DOHH2 (cell line): ENCODE data around the gene CYTH4.
A peak's percentile ranks its signal among the peaks of the same experiment; 100 is the strongest.

ENCODE experiments used
- H3F3A ChIP-seq: fragments of 200-600 bp; sonication (generic), shearing (Covaris generic); 2 replicates; pipeline ENCODE4 v1.6.0; 2016; ENCODE audit warnings: antibody characterized with exemption, mild to moderate bottlenecking; ENCODE audit not compliant: control insufficient read depth, insufficient read depth
- H3K27ac ChIP-seq: fragments of 200-600 bp; sonication (generic); 2 replicates; pipeline ENCODE4 v1.5.1; 2014; ENCODE audit warnings: low read depth, mild to moderate bottlenecking, low read length, moderate library complexity
- H3K27me3 ChIP-seq: fragments of 200-600 bp; sonication (generic); 2 replicates; pipeline ENCODE4 v1.6.1; 2014; ENCODE audit warnings: mild to moderate bottlenecking, low read length, mixed read lengths; ENCODE audit not compliant: control insufficient read depth
- H3K36me3 ChIP-seq: fragments of 200-600 bp; sonication (generic); 2 replicates; pipeline ENCODE4 v1.6.1; 2014; ENCODE audit warnings: mild to moderate bottlenecking, low read length, moderate library complexity, mixed read lengths; ENCODE audit not compliant: control insufficient read depth
- H3K4me1 ChIP-seq: fragments of 200-600 bp; sonication (generic); 2 replicates; pipeline ENCODE4 v1.6.1; 2014; ENCODE audit warnings: mild to moderate bottlenecking, low read length, mixed read lengths; ENCODE audit not compliant: control insufficient read depth
- H3K4me2 ChIP-seq: fragments of 200-600 bp; sonication (generic); 2 replicates; pipeline ENCODE4 v1.6.0; 2014; ENCODE audit warnings: mild to moderate bottlenecking, low read length, moderate library complexity
- H3K4me3 ChIP-seq: fragments of 200-600 bp; sonication (generic); 2 replicates; pipeline ENCODE4 v1.5.1; 2014; ENCODE audit warnings: mild to moderate bottlenecking, low read length, mixed read lengths
- H3K79me2 ChIP-seq: fragments of 200-600 bp; sonication (generic); 2 replicates; pipeline ENCODE4 v1.6.1; 2014; ENCODE audit warnings: mild to moderate bottlenecking, low read length, mixed read lengths; ENCODE audit not compliant: control insufficient read depth
- H3K9me2 ChIP-seq: fragments of 200-600 bp; sonication (generic); replicated peaks from 2 replicates; pipeline ENCODE4 v1.6.1; 2014; ENCODE audit warnings: mild to moderate bottlenecking, low read length, mixed read lengths; ENCODE audit not compliant: control insufficient read depth
- H3K9me3 ChIP-seq: fragments of 200-600 bp; sonication (generic); 2 replicates; pipeline ENCODE4 v1.6.1; 2014; ENCODE audit warnings: antibody characterized with exemption, low read length, mixed read lengths; ENCODE audit not compliant: control insufficient read depth, insufficient read depth
- H4K20me1 ChIP-seq: fragments of 200-600 bp; sonication (generic); 2 replicates; pipeline ENCODE4 v1.6.0; 2014; ENCODE audit warnings: low read depth, mild to moderate bottlenecking, antibody characterized with exemption, low read length, moderate library complexity; ENCODE audit not compliant: control insufficient read depth, insufficient read depth
- EZH2phosphoT487 ChIP-seq: fragments of 200-600 bp; sonication (generic); IDR thresholded peaks from 2 replicates; pipeline ENCODE4 v1.6.1; 2017; ENCODE audit warnings: borderline replicate concordance, mild to moderate bottlenecking, antibody characterized with exemption, low read length, moderate library complexity, mixed read lengths
- TF ChIP-seq, protein P1 (sequence below): fragments of 200-600 bp; sonication (generic); IDR thresholded peaks from one replicate; pipeline ENCODE4 v1.5.1; 2014; ENCODE audit warnings: antibody characterized with exemption, mild to moderate bottlenecking, low read depth, low read length; ENCODE audit not compliant: poor library complexity, severe bottlenecking

The CYTH4 gene

DNA sequence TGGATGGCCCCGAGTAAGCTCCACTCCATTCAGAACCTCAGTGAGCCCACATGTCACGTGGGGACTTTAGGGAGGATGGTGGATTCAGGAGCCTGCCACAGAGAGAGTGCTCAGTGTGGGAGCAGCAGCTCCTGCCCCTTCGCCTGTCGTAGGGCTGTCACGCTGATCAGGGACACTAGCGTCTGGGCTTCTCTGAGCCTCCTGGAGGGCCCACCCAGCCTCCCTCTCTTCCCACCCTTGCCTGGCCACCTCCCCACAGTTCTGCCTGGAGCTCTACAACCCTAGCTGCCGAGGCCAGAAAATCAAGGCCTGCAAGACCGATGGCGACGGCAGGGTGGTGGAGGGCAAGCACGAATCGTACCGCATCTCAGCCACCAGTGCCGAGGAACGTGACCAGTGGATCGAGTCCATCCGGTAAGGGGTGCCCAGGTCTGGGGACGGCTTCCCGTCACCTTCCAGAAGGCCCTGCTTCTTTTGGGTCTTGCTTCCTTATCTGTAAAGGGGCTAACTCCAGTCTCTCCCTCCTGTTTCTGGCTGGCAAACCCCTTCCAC, 29.5 kb downstream of the CYTH4 start:
- 0 out of 2 replicates have a peak, but pooled peaks cover 4% of the 10 kb centered on the region for H4K20me1 ChIP-seq
- no peaks in the 10 kb centered on the region for H3K9me2 ChIP-seq
- peaks cover 79% of the 10 kb centered on the region for H3K4me1 ChIP-seq
- H3K36me3 ChIP-seq = peaks cover 37% of the 10 kb centered on the region
- H3K27me3 ChIP-seq = no peaks in the 10 kb centered on the region
- no peak overlapping the region for H3K27ac ChIP-seq
- peaks cover 17% of the 10 kb centered on the region for H3F3A ChIP-seq
- TF ChIP-seq, protein P1, sequence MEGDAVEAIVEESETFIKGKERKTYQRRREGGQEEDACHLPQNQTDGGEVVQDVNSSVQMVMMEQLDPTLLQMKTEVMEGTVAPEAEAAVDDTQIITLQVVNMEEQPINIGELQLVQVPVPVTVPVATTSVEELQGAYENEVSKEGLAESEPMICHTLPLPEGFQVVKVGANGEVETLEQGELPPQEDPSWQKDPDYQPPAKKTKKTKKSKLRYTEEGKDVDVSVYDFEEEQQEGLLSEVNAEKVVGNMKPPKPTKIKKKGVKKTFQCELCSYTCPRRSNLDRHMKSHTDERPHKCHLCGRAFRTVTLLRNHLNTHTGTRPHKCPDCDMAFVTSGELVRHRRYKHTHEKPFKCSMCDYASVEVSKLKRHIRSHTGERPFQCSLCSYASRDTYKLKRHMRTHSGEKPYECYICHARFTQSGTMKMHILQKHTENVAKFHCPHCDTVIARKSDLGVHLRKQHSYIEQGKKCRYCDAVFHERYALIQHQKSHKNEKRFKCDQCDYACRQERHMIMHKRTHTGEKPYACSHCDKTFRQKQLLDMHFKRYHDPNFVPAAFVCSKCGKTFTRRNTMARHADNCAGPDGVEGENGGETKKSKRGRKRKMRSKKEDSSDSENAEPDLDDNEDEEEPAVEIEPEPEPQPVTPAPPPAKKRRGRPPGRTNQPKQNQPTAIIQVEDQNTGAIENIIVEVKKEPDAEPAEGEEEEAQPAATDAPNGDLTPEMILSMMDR = no peak
- no peak for TF ChIP-seq EZH2phosphoT487
- 0 out of 2 replicates have a peak, but pooled peaks cover 2% of the 10 kb centered on the region for H3K79me2 ChIP-seq
- H3K4me2 ChIP-seq = no peak overlapping the region
- H3K4me3 ChIP-seq = no peak overlapping the region
- H3K9me3 ChIP-seq = no peaks in the 10 kb centered on the region

DNA sequence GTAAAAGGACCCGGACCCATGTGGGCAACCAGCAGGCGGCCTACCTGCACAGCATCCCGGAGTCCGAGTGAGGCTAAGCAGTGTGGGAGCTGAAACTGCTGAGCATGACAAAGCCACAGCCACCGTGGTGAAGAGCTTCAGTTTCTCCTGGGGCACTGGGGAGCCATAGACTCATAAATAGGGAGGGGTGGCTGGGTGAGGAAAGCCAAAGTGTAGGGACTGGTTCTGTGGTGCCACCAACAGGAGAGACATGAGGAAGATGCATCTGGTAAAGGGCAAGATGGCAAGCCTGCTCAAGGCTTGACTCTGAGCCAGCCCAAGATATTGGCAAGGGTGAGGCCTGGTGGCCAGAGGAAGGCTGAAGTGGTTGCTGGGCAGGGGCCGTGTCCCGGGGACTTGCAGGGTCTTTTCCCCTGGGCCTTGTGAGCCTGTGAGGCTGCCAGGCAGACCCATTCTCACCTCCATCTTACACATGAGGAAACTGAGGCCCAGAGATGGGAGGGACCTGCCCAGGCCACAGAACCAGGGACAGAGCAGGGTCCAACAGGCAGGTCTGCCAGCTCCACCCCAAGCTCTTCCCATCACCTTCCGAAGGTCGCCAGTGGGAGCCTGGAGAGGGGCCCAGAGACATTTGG, 30.4 kb downstream of the CYTH4 start:
- Histone ChIP-seq H3K27me3 (no peaks in the 10 kb centered on the region), H3K27ac (no peak overlapping the region), H3K4me1 (peaks cover 71% of the 10 kb centered on the region), H3K4me2 (no peak overlapping the region), H3K4me3 (no peak overlapping the region), H3F3A (peaks cover 9% of the 10 kb centered on the region), H3K36me3 (peaks cover 37% of the 10 kb centered on the region), H3K9me2 (no peaks in the 10 kb centered on the region), H3K79me2 (0 out of 2 replicates have a peak, but pooled peaks cover 2% of the 10 kb centered on the region), H4K20me1 (0 out of 2 replicates have a peak, but pooled peaks cover 4% of the 10 kb centered on the region), H3K9me3 (no peaks in the 10 kb centered on the region)
- TF ChIP-seq, protein P1 = no peak
- TF ChIP-seq EZH2phosphoT487 = no peak

DNA sequence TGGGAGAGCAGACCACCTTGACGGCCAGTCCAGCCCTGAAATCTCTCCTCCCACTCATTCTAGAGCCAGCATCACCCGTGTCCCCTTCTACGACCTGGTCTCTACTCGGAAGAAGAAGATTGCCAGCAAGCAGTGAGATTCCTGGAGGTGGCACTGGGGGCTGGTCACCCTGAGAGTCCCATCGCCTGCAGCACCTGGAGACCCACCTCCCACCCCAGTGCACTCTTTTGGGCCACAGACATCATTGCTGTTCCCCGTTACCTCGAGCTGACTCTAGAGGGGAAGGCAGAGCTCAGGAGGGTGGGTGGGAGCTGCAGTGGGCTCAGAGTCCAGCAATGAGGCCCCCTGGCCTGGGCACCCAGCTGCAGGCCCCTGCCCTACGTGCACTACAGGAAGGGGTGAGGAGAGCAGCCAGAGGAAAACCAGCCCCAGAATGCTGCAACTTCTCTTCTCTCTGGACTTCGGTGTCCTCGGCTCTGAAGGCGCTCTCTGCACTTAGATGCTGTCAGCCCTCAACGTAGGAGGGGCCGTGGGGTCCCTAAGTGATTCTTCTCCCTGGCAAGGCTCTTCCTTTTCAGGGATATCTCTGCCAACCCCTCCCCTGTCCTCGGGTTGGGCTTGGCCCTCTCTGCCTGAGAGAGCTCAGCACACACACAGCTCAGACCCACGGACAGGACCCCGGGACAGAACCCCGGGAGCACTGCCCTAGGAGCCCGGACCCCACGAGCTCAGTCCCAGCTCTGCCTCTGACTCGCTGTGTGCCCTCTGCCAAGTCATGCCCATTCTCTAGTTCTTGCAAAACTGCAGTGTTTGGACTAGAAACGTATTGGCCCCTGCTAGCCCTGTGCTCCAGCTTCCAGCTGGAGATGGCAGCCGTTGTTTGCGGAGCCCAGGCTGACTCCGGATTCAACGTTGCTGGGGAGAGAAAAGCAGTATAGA, 31.3 kb downstream of the CYTH4 start:
- Histone ChIP-seq H3K9me3 (no peaks in the 10 kb centered on the region), H3K27ac (no peak overlapping the region), H3K36me3 (peaks cover 31% of the 10 kb centered on the region), H3K4me2 (peak overlapping the region; percentile 36), H4K20me1 (0 out of 2 replicates have a peak, but pooled peaks cover 4% of the 10 kb centered on the region), H3K9me2 (no peaks in the 10 kb centered on the region), H3K27me3 (peaks cover 3% of the 10 kb centered on the region; the same call in 1 of the 2 replicates), H3K4me1 (peaks cover 61% of the 10 kb centered on the region), H3F3A (0 out of 2 replicates have a peak, but pooled peaks cover under 1% of the 10 kb centered on the region), H3K4me3 (no peak overlapping the region), H3K79me2 (no peaks in the 10 kb centered on the region)
- TF ChIP-seq, protein P1 = no peak
- TF ChIP-seq EZH2phosphoT487 = no peak
